ENCODE data around the gene SFTA2.
A peak's percentile ranks its signal among the peaks of the same experiment; 100 is the strongest.
"Not testable (repeated sequence)": the region's sequence is repeated elsewhere in the genome, so short reads cannot be mapped to it uniquely, and the experiment has no call there.

Gene SFTA2

DNA sequence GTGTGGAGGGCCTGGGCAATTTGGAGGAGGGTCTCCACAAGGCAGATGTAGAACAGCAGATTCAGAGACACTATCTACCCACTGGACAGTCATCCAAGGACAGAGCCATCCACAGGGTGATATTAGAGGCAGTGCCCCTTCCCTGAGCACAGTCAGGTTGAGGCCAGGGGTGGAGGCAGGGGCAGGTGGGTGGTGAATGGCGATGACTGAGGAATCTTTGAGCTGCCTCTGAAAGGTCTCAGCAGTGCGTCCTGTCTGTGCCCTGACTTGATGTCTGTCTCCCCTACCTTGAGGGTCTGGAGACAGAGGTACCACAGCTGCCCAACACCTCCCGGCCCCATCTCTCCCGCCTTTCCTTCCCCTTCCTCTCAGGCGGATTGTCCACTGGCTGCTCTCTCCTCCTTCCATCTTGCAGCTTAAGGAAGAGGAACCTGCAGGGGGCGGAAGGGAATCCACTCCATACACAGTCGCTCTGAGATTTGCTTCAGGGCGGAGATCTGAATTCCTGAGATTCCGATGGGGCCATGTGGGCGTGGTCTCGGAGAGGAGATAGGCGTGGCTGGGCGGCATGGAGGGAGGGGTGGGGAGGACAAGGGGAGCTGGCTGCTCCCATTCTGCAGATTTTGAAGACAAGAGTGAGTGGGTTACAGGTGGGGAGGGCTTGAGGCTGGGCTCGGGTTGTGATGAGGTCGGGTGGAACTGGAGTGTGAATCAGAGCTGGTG lies 10.5 kb upstream of the SFTA2 start:
- DNase-seq: peak; percentile 10 to 46

DNA sequence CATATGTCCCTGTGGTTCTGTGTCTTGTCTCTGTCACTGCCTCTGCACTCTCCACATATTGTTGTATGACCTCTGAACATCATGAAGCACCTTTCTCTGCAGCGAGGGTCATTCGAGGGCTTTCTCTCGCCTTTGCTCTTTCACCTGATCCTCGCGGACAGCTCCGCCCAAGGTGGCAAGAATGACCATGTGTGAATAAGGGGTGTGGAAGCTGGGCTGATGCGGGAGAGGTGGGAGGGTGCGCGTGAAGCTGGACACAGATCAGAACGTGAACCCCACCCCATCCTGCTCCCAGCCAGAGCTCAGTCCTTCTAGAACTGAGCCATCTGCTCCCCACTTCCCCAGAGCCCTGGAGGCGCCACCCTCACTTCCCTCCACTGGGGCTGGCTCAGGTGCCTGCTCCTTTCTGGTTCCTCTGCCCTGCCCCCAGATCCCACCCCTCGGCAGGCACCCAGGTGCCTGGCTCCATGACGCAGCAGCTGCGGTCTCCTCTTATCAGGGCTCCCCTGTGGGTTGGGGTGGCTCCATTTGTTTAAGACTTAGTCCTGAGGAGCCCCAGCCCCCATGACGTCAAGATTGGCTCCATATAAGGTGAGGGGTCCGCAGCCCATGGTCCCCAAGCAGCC lies 8.5 kb upstream of the SFTA2 start, which contains the start of gene MUCL3:
Gene MUCL3 (plus strand): TSS at position 613 of the 626 bp plus-strand sequence. CDS start 27 bp downstream, outside the sequence.
- no peak for DNase-seq

DNA sequence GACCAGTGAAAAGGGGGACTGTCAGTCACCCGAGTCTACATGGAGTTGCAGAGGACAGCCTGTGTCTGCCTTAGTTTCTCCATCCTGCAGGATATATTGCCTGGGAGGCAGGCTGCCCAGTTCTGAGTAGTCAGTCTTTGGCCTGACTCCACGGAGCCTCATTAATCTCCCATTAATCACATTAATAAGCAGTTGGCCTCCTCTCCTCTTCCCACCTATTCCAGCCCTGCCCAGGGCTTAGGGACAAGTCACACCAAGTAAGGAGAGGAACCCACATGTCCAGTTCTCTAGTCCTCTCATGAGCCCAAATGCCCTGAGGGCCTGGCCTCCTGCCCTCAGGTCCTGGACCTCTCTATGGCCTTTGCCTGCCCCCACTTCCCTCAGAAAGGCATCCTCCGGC lies 7.5 kb upstream of the SFTA2 start:
- DNase-seq: no peak

DNA sequence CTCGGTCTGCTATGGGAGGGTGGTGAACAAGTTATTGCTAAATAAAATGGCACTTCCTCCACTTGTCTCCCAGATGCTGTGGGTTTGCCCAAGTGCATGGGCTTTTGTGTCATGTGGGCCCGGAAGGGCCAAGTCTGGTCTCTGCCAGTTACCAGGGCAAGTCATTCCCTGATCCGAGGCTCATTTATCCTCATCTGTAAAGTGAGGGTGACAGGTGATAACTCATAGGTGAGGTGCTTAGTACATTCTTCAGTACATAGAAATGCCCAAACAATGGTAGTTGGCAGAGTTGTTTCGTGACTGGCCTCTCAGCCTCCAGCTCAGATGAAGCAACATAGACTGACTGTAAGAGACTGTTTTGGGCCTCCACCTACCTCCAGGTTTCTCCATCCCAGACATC lies 6.8 kb upstream of the SFTA2 start:
- no peak for DNase-seq

DNA sequence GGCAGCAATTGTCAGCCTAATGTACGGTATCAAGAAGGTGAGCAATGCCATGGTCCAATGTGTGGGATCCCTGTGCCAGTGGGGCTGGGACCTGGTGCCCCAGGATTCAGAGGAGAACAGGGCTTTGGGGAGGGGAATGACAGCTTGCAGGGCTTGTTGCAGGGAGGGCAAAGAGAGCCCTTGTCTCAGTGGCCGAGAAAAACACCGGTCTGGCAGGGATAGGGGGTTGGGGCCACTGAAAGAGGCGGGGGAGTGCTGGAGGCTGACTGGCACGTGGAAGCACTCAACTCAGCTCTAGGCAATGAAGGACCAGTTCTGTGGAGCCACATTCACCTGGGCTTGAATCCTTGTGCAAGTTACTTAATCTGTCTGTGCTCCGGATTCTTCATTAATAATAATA lies 5.3 kb upstream of the SFTA2 start:
- DNase-seq: no peak

DNA sequence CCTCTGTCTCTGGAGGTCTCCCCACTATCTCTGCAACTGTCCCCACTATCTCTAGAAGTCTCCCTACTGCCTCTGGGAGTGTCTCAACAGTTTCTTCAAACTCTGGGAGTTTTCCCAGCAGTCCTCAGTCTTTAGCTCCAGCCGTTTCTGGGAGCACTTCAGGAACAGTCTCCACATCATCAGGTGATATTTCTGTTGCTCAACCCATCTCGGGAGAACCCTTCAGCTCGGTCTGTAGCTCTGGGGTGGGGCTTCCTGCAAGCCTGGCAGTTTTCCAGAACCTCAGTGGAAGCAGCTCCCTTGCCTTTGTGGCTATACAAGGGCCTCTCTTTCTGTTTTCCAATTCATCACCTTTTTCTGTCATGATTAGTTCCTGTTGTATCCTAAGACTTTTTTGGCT lies 3.0 kb upstream of the SFTA2 start:
- DNase-seq: no peak

DNA sequence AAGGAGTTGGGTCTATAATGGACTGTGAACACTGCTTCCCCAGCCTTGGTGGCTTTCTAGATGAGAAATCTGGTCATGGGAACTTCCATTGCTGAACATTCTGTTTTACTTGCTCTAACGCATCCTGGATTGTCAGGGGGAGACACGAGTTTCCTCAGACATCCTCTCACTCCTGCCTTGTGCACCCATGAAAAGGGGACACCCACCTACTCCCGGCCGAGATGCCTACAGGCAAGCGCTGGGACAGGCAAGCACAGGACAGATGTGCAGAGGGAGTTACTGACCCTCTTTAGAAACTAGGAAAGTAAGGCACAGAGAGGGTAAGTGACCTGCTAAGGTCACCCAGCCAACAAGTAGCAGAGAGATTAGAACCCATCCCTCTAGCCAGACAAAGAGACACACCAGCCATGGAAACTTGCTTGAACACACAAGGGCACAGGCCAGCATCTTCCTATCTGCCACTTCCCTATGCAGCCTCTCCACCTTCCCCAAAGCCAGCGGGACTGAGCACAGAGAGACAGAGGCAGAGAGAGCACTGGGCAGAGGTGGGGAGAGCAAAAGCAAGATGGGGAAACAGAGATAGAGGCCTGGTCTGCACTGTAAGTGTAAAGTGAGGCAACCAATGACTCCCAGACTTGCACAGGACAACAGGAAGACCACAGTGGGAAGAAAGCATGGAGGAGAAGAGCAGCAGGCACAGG lies 845 bp upstream of the SFTA2 start:
- no peak for DNase-seq

DNA sequence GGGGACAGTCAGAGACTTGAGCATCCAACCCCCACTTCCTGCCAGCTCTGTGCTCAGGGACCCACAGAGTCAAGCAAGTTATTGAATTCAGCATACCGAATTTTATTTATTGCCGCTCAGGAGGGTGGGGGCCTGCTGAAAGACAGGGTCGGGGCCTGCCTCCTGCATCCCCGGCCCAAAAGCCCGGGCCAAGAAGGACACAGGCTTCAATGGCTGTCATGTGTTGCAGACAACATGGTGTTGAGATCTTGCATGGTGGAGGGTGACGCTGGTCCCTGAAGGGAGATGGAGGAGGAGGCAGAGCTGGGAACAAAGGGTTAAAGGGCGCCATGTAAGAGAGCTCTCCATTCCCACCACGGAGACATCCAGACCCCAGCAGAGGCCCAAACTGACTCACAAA lies 698 bp downstream of the SFTA2 start:
- DNase-seq: no peak

DNA sequence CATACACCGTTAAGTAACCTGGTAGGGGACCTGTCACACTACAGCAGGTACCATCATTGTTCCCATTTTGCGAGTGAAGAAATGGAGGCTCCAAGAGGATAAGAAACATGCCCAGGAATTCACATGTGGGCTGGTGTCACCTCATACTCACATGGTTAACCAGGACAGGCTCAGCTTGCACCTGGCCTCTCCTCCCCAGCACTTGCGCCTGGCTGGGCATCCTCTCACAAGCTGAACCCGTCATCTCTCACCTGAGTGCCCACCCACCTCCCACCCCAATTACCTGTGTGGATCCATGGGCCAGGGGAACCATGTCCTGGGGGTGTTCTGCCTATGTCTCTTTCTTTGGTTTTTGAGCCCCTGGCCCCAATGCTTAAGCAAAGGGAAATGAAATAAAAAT lies 1.5 kb downstream of the SFTA2 start:
- no peak for DNase-seq

DNA sequence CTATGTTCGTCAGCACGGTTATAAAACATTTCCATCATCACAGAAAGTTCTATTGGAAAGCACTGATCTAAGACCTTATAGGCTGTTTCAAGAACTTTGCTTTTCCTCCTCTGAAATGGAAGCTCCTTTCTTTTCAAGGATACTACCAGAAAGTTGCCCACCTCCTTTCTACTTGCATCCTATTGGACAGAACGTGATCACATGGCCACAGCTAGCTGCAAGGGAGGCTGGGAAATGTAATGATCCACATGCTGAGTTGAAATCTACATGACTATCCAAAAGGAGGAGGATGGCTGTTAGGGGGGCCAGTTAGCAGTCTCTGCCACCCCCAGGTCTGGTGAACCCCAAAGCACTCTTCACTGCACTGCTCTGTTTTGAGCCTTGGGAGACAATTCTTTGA lies 3.3 kb downstream of the SFTA2 start:
- no peak for DNase-seq

DNA sequence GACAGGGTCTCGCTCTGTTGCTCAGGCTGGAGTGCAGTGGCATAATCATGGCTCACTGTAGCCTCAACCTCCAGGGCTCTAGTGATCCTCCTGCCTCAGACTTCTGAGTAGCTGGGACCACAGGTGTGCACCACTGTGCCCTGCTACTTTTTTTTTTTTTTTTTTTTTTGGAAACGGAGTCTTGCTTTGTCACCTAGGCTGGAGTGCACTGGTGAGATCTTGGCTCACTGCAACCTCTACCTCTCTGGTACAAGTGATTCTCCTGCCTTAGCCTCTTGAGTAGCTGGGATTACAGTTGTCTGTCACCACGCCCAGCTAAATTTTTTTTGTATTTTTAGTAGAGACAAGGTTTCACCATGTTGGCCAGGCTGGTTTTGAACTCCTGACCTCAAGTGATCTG lies 4.9 kb downstream of the SFTA2 start:
- not testable (repeated sequence) for DNase-seq

DNA sequence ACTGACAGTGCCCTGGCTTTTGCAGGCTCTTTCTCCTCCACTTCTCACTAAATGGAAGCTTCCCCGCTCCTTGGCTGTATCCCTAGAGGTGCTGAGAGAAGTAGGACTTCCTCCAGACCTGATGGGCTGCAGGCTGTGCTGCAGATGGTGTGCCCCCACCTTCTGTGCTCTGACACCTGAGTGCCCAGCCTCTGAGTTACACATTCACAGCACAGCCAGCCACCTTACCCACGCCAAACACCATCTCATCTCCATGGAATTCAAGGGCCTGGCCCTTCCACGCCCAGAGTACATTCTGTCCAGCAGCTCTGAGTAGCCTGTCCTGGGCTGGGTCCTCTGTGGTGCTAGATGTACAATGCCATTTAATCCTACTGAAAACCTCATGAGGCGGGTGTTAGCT lies 5.3 kb downstream of the SFTA2 start:
- no peak for DNase-seq

DNA sequence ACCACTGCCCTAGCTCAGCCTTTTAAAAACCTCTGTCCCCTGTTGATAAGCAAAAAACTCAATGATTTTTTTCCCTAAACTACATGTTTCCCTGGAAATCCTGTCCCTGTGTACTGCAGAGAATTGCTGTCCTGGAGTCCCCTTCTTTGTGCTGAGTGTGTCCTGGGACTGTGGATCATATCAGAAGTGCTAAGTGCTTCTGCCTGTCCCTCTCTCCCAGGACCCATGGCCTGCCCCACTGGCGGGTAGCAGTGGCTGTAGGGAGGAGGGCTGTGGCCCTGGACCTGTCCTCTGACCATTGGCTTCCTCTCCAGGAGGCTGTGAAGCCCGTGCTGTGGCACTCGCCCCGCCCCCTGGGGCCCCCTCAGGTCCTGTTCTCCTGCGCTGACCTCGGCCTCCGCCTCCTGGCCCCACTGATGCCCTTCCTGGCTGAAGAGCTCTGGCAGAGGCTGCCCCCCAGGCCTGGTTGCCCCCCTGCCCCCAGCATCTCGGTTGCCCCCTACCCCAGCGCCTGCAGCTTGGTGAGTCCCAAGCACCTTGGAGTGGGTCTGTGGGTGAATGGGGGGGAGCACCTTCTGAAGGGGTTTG lies 7.8 kb downstream of the SFTA2 start:
- DNase-seq: not testable (repeated sequence)

DNA sequence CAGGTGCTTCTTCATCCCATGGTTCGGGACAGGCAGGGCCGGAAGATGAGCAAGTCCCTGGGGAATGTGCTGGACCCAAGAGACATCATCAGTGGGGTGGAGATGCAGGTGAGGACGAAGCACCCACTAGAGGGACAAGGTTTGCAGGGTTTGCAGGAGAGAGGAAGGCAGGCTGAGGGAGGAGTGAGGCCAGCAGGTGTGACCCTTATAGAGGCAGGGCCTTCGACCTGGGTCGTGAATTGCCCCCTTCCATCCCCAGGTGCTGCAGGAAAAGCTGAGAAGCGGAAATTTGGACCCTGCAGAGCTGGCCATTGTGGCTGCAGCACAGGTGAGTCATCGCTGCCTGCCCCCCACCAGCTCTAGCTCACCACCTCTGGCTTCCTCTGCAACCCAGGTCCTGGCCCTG lies 9.5 kb downstream of the SFTA2 start:
- DNase-seq: no peak

DNA sequence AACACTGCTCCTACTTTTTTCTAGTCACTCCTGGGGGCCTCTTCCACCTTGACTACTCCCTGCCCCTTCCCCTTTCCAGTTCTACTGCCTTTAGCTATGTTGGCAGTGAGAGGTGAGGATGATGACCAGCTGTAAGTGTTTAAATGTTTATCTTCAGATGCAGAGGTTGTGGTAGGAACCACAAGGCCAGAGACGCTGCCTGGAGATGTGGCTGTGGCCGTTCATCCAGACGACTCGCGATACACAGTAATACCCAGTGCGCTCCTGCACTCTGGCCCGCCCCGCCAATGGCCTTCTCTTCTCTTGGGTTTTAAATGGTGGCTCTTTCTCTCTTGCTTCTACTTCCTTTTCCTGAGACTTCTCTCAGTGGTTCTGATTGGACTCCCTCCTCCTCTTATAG lies 13.3 kb downstream of the SFTA2 start:
- no peak for DNase-seq

DNA sequence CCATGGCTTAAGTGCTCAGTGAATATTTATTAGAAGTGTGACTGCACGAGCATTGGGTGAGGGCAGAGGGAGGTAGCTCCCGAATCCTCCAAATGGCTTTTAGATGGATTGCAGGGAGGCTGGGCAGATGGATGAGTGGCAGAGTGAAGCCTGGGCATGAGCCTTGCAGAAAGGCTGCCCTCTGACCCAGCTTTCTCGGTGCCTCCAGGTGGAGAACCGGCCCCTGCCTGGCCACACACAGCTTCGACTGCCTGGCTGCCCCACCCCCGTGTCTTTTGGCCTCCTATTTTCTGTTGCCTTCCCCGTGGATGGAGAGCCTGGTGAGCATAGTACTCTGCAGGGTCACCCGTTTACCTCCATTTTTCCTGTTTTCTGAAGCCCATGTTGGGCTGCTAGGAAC lies 14.5 kb downstream of the SFTA2 start:
- no peak for DNase-seq

DNA sequence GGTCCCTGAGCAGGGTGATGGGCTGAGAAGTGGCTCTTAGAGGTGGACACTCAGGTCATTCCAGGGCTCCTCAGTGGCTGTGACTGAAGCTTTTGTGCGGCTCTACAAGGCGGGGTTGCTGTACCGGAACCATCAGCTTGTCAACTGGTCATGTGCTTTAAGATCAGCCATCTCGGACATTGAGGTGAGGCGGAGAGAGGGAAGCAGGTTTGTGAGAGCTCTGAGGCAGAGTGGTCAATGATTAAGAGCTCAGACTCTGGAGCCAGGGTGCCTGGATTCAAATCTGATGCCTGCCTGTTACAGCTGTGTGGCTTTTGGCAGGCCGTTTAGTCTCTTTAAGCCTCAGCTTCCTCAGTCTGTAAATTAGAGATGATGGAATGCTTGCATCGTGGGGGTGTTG lies 14.9 kb downstream of the SFTA2 start:
- DNase-seq: no peak

DNA sequence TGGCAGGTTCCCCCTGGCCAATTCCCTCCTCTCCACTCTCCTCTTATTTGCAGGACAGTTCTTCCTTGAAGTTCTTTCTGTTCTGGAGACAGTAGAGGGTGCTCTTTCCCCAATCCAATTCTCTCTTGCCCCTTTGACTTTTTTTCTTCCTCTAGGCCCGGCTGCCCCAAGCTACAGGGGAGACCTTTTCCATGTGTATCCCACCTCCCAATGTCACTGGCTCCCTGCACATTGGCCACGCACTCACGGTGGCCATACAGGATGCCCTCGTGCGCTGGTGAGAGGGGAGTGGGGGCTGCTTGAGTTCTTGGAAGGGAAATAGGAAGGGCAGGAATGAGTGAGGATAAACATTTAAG lies 16.4 kb downstream of the SFTA2 start:
- peak; percentile 33 to 72 for DNase-seq

DNA sequence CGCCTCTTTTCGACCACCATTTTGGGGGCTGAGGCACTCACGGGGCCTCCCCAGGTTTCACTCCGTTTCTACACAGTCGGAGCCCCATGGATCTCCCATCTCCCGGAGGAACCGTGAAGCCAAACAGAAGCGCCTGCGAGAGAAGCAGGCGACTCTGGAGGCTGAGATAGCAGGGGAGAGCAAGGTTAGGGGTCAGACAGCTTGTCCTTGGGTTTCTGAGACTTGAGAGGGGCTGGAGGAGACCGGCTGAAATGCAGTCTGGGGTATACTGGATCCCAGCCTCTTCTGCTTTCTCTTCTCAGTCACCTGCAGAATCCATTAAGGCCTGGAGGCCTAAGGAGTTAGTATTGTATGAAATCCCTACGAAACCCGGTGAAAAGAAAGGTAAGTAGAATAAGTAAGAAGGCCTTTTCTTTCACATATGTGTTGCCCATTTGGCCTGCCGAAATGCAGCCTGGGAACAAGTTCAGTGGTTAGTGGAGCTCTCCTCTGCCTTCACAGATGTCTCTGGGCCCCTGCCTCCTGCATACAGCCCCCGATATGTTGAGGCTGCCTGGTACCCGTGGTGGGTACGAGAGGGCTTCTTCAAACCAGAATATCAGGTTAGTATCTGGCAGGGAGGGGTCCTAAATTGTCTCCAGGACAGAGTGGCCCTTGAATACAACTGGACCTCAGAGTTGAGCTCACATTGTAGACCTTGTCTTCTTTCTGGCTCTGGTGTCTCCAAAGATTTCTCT lies 16.9 kb downstream of the SFTA2 start:
- DNase-seq: no peak

DNA sequence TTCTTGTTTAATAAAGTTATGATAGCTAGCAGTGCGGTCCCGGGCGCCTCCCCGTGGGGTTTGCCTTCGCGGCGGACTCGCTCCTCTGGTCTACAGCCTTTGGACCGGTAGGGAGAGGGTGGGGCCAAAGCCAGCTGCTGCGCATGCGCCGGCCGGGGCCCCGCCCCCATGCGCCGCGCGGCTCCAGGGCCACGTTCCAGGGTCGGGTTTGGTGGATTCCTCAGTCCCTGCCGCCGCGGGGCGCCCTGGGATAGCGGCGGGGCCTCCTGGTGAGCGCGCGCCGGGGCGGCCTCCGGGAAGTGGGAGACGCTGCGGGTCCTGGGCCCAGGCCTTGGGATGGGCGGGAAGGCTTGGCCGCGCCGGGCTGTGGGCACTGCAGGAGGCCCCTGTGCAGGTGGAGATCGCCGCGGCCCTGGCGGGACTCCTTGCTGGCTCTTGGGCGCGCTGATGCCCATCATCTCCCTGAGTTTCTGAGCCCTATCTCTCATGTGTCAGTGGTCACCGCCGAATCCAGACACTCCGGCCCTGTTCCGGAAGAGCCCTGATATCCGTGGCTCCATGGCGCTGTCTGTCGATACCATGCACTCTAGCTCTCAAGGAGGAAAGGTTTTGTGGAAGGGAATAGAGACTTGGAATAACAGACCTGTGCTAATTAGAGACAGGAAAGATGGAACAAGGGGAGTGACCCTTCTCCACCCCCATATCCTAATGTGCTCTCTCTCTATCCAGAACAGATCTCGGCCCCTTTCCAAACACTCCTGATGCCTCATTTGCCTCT lies 17.7 kb downstream of the SFTA2 start, which contains the start of gene VARS2:
Gene VARS2 (plus strand): TSS at position 163 of the 778 bp plus-strand sequence. CDS start 599 bp downstream, at position 762.
- DNase-seq: peak; percentile 76 to 94

DNA sequence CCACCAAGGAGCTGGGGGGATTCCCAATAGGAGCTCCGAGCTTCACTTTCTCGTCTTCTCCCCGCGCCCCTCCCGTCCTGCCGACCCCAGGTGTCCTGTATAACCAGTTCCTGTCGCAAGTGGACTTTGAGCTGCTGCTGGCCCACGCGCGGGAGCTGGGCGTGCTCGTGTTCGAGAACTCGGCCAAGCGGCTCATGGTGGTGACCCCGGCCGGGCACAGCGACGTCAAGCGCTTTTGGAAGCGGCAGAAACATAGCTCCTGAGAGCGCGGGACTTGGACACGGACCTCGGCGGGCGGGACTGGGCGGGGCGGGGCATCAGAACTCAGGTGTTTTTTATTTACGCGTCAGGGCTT lies 18.3 kb downstream of the SFTA2 start:
- DNase-seq: no peak
